HG03469 (cell line): ENCODE measurements around the gene MYEOV.

Source experiments
- ATAC-seq: cut with Tn5 transposase; IDR thresholded peaks from one replicate; pipeline ENCODE4 v1.9.1; 2021; ENCODE audit warnings: mild to moderate bottlenecking, moderate library complexity, moderate number of reproducible peaks; ENCODE audit not compliant: unreplicated experiment

The MYEOV gene

GRCh38 chr11:69300120-69301060 is 6.4 kb downstream of the MYEOV start:
- no peak for ATAC-seq

DNA sequence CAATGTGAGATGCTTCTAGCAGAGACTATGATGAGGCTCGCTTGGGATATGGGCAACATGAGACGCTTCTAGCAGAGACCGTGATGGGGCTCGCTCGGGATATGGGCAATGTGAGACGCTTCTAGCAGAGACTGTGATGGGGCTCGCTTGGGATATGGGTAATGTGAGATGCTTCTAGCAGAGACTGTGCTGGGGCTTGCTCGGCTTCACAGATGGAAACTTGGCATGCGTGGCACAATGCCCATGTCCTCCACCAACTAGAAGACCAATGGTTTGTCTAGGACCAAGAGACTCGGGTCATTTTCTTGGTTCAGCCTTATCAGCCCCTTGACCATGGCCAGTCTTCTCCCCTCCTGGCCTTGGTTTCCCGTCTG is 7.1 kb downstream of the MYEOV start:
- no peak for ATAC-seq

DNA sequence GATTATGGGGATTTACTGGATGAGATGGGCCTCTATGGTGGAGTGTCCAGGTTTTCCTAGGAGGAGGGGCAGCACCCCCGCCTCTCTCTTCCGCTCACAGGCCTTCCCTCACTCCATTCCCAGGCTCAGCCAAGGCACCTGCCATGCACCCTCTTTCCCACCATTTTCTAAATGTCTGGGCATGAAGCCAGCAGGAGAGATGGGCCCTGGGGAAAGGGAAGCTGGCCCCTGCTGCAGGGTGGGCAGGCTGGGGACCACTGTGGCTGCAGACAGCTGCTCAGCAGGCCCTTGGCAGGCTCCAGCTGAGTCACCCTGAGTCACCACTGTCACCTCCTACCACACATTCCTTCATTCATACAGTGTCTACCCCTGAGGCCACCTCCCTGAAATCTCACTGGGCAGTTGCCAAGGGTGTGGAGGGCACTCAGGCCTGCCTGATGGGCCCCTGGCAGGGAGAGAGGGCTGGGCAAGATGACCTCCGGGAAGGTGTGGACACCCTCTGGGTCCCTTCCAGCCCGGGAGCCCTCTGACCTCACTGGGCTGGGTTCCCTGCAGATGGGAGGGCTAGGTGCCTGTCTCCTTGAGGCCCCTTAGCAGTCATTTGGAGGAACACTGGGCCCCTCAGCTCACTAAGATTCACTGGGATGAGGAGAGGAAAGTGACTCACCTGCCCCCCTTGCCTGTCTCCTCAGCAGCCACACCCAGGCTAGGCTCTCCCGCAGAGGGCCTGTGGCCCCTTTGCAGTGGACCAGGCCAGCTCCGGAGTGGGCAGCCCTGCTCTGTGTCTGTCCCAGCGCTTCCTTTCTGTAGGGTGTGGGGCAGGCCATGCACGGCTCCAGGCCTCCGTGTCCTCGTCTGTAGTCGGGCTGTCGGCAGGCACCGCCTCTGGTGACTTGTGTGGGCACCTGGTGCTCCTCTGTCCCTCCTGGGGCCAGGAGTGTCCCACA is 7.8 kb downstream of the MYEOV start:
- ATAC-seq, result no peak

- no peak for ATAC-seq
Observed at GRCh38 chr11:69302447-69303020, 8.6 kb downstream of the MYEOV start.

DNA sequence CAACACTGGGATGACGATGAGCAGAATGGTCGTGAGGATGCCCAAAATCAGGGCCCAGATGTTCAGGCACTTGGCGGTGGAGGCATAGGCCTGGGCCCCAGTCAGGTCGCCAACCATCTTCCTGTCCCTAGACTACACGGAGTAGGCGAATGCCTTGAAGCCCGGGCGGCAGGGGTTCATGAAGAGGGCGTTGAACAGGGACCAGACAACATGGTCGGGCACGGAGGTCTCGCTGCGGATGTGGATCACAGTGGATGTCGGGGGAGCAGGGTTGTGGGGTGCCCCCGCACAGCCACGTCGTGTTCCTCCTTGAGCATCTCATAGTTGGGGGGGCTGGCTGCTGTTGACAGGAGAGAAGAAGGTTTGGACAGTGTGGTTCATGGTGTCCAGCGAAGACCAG is 9.5 kb downstream of the MYEOV start:
- ATAC-seq, result no peak

DNA sequence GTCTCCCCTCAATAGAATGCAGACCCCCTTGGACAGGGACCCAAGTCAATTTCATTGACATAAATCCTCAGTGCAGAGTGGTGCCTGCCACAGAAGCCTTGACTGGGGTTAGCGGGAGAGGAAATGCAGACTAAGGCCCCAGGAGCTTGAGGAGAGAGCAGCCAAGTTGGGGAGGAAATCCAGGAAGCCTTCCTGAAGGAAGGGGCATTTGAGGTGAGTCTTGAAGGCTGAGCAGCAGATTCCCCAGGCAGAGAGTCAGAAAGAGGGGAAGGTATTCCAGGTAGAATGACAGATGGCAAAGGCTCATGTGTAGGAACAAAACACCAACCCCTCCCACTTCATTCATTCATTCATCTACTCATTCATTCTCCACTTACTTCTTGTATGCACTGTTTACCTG is 10.3 kb downstream of the MYEOV start:
- ATAC-seq, result no peak

DNA sequence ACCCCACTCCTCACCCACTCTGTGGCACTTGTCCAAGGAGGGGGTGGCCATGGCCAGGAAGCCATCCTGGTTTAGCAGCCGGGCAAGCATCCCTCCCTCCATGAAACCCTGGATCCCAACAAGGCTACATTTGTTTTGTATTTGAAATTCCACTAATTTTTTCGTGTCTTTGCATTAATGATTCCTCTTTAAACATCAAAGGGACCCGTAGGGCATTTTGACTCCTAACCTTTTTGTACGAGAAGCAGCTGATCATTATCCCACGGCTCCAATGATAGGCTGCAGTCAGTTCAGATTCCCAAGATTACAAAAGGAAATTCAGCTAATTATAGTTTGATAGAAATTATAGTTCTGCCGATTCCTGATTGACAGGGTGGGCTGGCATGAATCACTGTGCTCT is 10.7 kb downstream of the MYEOV start:
- no peak for ATAC-seq

DNA sequence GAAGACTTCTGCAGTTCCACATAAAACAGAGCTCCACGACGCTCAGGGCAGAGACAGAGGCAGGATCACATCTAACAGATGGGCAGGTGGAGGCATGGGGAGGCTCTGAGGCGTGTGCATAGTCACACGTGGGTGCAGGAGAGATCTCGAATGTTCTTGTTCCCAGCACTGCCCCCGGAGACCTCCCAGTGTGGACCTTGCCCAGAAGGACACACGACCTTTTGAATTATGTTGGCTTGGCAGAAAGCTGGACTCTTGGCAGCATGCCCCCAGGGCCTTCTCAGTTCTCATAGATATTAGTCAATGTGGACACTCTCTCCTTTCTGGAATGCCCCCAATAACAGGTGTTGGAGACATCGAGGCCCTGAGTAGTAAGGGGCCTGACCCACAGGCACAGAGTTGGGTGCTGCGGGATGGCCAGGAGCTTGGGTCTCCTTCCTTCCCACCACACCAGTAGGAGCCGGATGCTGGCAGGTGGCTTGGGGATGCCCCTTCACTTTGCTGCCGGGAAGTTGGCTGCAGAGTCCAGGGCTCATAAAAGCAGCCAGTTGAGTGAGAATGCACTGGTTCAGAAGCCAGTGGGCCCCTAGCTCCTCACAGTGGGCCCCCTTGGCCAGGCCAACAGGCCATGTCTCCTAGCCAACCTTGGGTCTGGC is 12.1 kb downstream of the MYEOV start:
- no peak for ATAC-seq

- no peak for ATAC-seq
Observed at GRCh38 chr11:69306821-69307220, 12.9 kb downstream of the MYEOV start.

DNA sequence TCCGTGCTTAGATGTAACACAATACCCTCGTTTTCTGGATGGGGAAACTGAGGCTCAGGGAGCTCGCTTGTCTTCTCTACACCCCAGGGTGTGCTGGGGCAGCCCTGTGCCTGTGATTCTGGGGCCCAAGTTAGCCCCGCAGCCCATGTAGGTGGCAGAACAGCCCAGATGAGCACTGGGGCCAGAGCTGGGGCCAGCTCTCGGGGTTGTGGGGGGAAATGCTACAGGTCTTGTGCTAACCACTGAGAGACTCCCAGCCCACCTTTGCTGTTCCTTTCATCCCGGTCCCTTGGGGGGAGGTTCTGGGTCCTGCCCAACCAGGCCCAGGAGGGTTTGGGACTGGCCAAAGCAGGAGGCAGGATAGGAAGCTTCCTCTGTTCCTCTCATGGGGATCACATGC is 13.5 kb downstream of the MYEOV start:
- no peak for ATAC-seq

DNA sequence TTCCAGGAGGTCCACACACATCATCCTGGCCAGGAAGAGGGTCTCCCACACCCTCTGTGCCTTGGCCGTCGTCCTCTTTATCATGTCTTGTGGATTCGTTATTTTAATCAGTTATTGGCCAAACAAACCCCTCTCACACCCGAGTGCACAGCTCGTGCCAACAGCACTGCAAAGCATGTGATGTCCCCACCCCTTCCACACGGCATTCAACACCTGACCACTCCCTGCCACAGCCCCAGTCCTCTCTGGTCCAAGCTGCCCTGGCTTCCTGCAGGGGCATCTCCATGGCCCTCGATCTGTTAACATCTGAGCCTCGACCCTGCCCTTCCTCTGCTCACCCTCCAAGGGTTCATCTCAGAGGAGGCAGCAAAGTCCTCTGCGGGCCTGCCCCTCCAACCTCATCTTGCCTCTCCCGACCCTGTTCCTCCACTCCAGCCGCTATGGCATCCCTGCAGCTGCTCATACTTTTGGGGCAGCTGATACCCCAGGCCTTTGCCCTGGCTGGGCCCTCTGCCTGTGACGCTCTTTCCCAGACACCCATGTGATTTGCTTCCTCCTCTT is 14.0 kb downstream of the MYEOV start:
- no peak for ATAC-seq

DNA sequence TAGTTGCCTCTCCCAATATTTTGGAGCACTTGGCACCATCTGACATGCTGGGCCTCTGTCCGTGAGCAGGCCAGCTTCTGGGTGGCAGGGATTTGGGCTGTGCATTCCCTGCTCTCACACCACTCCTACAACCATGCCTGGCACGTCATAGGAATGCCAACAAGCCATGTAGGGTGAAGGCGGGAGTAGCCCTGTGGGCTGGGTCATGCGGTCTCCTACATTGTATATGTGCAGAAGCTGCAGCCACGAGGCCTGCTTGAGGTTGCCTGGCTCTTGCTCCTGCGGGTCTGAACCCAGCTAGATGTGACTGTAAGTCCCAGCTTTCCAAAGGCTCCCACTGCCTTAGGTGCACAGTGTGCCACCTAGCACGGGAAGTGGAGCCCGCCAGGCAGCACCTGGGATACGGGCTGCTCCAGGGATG is 14.5 kb downstream of the MYEOV start:
- ATAC-seq, result no peak

DNA sequence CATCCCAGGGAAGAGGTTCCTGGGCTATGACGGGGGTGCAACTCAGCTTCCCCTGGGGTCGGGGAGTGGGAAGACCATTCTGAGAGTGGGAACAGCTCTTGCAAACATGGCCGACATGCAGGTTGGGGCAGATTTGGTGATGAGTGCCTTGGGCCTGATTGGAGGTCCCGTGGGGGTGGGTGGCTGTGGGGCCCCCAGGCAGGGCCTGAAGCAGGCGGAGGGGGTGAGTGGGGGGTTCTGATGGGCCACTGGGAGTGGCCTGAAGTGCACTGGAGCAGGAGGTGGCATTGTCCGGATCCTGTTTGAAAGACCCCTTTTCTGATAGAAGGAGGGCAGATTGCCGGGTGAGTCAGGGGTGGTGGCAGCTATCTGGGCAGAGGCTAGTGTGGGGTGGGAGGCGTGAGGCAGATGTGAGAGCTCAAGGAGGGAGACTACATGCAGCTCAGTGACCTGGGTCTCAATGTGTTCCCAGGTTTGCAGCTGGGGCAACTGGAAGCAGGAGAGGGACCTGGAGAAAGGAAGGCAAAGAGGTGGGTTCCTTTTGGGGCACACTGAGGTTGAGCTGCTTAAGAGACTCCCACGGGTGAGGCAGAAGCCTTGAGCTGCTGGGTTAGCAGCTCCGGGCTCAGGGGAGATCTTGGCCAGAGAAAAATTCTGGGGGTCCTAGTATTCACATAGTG is 15.1 kb downstream of the MYEOV start:
- ATAC-seq, result no peak

DNA sequence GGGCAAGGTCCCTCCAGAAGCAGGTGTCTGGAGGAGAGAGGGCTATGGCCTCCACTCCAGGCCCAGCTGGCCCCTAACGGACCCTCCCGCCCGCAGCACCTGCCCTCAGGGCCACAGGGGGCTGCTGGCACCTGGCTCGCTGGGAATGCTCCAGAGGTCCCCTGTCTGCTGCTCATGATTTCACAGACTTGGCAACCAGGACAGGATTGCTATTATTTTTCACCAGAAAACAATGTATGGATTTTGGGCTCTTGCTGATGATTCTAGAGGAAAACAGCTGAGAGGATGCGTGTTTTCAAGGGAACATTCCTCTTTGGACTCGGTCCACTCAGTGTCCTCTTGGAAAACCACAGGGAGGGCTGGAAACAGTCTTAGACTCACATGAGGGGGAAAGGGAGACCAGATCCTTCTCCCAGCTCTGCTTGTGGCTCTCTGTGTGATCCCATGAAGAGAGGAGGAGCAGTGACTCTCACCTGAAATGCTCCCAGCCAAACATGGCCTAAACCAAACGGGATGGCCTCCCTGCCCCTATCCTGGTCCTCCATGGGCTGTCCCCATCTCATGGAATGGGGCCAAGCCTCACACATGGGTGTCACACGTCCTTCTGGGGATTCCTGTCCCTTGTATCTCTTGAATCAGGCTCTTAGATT is 15.8 kb downstream of the MYEOV start:
- no peak for ATAC-seq

DNA sequence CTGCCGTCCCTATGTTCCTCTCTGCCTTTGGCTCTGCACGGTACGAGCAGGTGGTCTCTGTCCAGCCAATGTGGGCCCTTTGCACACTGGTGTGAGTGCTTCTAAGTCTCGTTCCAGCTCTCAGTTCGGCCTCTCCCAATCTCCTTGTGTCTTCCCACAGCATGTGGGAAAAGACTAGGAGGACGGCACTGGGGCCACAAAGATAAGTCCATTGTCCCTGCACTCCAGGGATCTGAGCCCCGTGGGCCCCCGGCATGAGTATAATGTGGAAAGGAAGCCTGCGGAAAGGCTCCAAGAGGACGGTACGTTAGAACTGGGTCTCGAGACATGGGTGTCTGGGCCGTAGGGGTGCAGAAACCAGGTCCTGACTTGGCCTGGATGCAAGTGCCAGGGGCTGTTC is 16.4 kb downstream of the MYEOV start:
- no peak for ATAC-seq

- no peak for ATAC-seq
Observed at GRCh38 chr11:69310934-69311766, 17.2 kb downstream of the MYEOV start.

- ATAC-seq, result no peak
Observed at GRCh38 chr11:69311767-69312385, 17.9 kb downstream of the MYEOV start.
